Measurements from ENCODE around the gene LHFPL2.

Gene LHFPL2

GRCh38 chr5:78618303-78618702 lies 30.3 kb downstream of the LHFPL2 start:
- DNase-seq (ENCODE audit: low read depth) = no peak

- no peak for DNase-seq (ENCODE audit: low read depth)
Observed at GRCh38 chr5:78615697-78616096, 32.9 kb downstream of the LHFPL2 start.

- DNase-seq (ENCODE audit: low read depth) = no peak
Observed at GRCh38 chr5:78614816-78615215, 33.8 kb downstream of the LHFPL2 start.

- no peak for DNase-seq (ENCODE audit: low read depth)
Observed at GRCh38 chr5:78613756-78614155, 34.8 kb downstream of the LHFPL2 start.

- no peak for DNase-seq (ENCODE audit: low read depth)
Observed at GRCh38 chr5:78613151-78613533, 35.4 kb downstream of the LHFPL2 start.

GRCh38 chr5:78612227-78613150 lies 36.1 kb downstream of the LHFPL2 start:
- no peak for DNase-seq (ENCODE audit: low read depth)

- no peak for DNase-seq (ENCODE audit: low read depth)
Observed at GRCh38 chr5:78611126-78611605, 37.4 kb downstream of the LHFPL2 start.

- no peak for DNase-seq (ENCODE audit: low read depth)
Observed at GRCh38 chr5:78610636-78611035, 37.9 kb downstream of the LHFPL2 start.

- DNase-seq (ENCODE audit: low read depth) = no peak
Observed at GRCh38 chr5:78610163-78610583, 38.4 kb downstream of the LHFPL2 start.

GRCh38 chr5:78607864-78608263 lies 40.7 kb downstream of the LHFPL2 start:
- no peak for DNase-seq (ENCODE audit: low read depth)

- DNase-seq (ENCODE audit: low read depth) = no peak
Observed at GRCh38 chr5:78606241-78606640, 42.3 kb downstream of the LHFPL2 start.

- DNase-seq (ENCODE audit: low read depth) = no peak
Observed at GRCh38 chr5:78605611-78606010, 43.0 kb downstream of the LHFPL2 start.

GRCh38 chr5:78604689-78605285 lies 43.8 kb downstream of the LHFPL2 start:
- DNase-seq (ENCODE audit: low read depth) = no peak

- no peak for DNase-seq (ENCODE audit: low read depth)
Observed at GRCh38 chr5:78603636-78604175, 44.9 kb downstream of the LHFPL2 start.

- no peak for DNase-seq (ENCODE audit: low read depth)
Observed at GRCh38 chr5:78602400-78602799, 46.2 kb downstream of the LHFPL2 start.

- no peak for DNase-seq (ENCODE audit: low read depth)
Observed at GRCh38 chr5:78601559-78602314, 46.8 kb downstream of the LHFPL2 start.

GRCh38 chr5:78600687-78601414 lies 47.7 kb downstream of the LHFPL2 start:
- DNase-seq (ENCODE audit: low read depth) = no peak

GRCh38 chr5:78598973-78599372 lies 49.6 kb downstream of the LHFPL2 start:
- DNase-seq (ENCODE audit: low read depth) = no peak

- DNase-seq (ENCODE audit: low read depth) = no peak
Observed at GRCh38 chr5:78597974-78598371, 50.6 kb downstream of the LHFPL2 start.

GRCh38 chr5:78597068-78597973 lies 51.3 kb downstream of the LHFPL2 start:
- no peak for DNase-seq (ENCODE audit: low read depth)

All from stimulated activated CD8-positive, alpha-beta memory T cell treated with anti-CD3 and anti-CD28 coated beads, Interleukin-12 subunit alpha, Interleukin-12 subunit beta, amount 100 ng/mL, for 4 hours (primary cell).